ENCODE results near the gene XRCC4.
A peak's percentile ranks its signal among the peaks of the same experiment; 100 is the strongest.
"Not testable (repeated sequence)": the region's sequence is repeated elsewhere in the genome, so short reads cannot be mapped to it uniquely, and the experiment has no call there.

XRCC4 gene

GRCh38 chr5:83197326-83197967, 120.1 kb downstream of the XRCC4 start:
- no peak for DNase-seq

DNA sequence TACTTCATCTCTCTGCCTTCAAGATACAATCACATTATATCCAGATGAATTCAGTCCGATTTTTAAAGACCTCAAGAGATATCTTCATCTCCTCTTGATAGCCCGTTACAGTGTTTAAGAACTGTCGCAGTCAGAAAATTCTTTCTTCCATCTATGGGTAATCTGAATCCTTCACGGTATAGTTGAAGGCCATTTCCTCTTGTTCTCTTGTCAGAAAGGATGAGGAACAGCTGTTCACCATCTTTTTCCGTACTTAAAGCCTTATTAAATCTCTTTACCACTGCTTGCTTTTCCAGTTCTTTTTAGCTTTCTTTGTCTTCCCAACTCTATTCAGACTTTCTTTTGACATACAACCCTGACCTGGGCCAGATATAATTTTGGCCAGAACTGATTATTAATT, 121.8 kb downstream of the XRCC4 start:
- DNase-seq, result no peak

DNA sequence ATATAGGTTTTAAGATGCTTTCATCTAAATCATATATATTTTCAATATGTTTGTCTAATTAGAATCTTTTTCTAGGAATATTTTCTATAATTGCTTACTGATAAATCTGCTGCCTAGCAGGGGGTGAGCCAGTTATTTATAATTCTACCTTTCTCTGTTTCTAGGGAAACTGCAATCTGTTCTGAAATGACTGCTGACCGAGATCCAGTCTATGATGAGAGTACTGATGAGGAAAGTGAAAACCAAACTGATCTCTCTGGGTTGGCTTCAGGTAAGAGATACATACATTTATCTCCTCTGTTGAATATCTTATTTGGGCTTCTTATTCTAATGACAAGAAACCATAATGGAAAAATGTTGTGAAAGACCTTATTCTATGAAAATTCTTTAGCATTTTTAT, 127.3 kb downstream of the XRCC4 start:
- no peak for DNase-seq

DNA sequence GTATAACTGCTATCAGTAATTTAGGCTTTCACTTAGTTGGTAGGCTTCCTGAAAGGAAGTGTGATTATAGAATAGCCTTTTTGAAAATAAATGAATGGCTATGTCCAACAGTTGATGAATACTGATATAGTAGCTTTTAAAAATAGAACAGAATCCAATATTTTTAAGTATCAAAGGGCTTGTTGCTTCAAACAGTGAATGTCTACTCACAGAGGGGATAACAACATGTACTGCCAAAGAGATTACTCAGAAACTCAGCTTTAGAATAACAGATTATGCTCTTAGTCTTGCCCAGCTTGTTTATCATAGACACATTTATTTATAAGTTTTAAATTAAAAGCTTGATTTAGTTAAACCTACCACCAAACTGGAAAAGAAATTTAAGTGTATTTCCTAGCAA, 132.6 kb downstream of the XRCC4 start:
- DNase-seq, result no peak

GRCh38 chr5:83219077-83219476, 141.7 kb downstream of the XRCC4 start:
- DNase-seq, result no peak

- no peak for DNase-seq
Measured at GRCh38 chr5:83219495-83219894, 142.1 kb downstream of the XRCC4 start.

GRCh38 chr5:83220331-83220730, 143.0 kb downstream of the XRCC4 start:
- no peak for DNase-seq

DNA sequence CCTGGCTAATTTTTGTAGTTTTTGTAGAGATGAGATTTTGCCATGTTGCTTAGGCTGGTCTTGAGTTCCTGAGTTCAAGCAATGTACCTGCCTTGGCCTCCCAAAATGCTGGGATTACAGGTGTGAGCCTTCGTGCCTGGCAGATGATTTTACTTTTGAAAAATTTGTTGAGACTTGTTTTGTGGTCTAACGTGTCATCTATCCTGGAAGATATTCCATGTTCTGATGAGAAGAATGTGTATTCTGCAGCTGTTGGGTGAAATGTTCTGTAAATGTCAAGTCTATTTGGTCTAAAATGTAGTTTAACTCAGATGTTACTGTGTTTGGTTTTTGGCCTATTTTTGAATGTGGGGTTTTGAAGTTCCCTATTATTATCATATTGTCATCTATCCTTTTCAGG, 145.6 kb downstream of the XRCC4 start:
- DNase-seq, result no peak

- no peak for DNase-seq
Measured at GRCh38 chr5:83227611-83228010, 150.3 kb downstream of the XRCC4 start.

DNA sequence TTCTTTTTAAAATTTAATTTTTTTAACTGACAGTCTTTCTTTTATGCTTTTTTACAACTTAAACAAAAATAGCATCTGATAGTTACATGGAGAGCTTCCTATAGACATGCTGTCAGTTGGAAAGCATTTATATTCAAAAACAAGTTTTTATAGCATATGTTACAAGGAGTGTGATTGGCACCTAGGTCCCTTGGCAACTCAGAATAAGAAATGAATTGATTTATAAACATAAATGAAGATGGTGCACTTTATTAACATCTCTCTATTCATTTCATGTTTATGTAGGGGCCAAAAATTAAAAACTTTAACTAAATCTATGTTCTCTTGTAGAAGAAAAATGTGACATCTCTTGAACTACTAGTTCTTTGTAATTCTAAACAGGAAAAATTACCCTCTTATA, 153.2 kb downstream of the XRCC4 start:
- DNase-seq, result no peak

DNA sequence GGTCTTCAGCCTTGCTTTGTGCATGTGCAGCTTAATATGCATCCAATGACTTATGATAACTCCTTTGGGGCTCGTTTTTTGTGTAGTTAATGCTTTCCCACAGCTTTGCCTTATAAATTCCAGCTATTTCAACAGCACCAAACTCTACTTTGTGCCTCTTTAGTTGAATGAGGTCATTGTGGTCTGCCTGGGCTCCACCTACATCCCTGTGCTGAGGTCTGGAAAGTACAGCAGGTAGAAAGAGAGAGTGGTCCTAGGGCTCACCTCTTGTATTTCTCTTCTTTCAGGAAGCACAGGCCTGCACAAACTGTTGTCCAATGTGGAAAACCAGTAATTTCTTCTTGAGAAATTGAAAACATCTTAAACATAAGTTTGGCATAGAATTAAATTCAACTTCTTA, 167.2 kb downstream of the XRCC4 start:
- no peak for DNase-seq

- DNase-seq, result no peak
Measured at GRCh38 chr5:83245037-83245436, 167.7 kb downstream of the XRCC4 start.

DNA sequence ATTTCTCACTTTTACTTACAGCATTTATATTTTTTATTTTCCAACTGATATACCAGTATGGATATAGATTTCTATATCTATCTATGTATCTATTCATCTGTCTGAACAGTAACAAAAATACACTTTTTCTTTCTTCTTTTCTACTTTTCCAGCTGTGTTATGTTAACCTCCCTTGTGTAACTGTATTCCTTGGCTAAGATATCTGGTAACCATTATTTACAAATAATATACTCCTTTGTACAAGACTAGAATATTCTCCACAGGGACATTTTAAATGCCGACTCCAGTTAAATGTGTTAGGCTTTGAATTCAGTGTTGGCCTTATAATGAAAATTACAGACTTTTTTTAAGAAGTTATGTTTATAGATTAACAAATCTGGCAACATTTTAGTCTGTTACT, 168.7 kb downstream of the XRCC4 start:
- DNase-seq, result no peak

DNA sequence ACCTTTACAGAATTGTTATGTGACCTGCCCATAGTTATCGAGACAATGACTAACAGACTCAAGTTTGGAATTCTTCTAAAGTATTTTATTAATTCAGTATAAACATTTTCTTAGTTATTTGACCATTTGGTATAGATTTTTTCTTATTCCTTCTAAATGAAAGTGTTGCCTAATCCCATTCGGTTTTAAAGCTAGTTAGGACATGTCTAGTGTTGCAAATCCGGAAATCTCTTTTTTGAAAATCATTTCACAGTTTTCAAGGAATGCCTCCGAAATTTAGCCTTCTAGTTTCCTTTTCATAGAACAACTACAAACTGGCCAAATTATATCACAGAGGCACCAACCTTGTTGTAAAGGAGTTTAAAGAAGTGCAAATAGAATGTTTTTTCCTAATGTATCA, 171.8 kb downstream of the XRCC4 start:
- no peak for DNase-seq

DNA sequence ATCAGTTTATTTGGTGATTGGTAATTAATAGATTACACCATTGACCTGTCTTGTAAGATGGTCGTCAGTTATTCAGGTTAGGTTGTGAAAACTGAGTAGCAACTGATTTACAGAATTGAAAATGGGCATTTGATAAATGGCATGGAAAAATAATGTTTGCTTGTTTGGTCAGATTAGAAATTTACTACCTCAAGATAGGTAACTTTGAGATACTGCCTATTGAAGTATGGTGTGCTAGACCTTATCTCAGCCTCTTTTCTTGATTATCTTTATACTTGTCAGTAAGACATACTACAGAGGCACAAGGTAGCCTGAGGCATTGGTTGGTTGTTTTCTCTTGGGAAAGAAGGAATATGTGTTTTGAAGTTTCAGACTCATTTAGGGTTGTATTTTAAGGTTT, 174.5 kb downstream of the XRCC4 start:
- DNase-seq, result no peak

DNA sequence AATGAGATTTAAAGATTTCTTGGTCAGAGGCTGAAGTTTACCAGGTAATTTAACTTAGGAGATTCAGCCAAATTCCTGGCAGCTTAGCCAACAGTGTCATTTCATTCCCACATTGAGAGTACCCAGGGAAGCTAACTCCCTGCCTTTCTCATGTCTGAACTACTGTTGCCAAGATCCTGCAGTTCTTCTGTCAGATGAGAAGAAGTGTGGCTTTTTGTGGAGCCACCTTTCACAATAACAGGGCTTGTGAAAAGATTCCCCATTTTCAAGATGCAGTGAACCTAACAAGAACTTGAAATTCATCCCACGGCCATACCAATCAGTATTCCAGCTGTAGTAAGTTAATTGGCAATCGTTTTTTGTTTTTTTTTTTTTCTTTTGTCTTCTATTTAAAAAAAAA, 176.4 kb downstream of the XRCC4 start:
- DNase-seq, result no peak

GRCh38 chr5:83255268-83255667, 177.9 kb downstream of the XRCC4 start:
- DNase-seq, result no peak

DNA sequence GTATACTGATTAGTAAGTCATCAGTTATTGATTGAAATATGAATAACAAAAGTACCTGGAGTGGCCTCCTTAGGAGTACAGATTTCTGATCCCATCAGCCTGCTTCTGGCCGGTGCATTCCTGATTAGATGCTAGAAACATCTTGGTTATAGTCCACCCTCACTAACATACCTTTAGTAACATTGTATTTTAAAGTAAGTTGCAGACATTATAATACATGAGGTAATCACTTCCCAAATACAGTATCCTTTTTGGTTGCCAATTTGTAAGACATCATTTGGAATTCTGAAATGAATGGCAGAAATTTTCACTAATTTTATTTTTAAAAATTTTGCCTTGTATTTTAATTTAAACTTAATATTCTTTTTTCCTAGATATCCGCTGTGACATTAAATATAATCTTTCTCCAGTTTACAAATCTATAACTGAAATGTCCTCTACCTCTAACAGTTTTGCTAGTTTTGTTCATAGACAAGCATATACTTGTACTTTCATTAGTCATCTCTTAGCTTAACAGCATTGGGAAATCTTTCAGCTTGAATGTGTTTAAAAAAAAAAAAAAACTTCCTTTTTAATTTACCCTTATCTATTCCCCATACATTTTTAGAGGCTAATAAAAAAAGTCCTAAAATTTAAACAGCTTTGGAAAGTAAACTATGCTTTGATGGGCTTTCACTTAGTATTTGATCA, 178.9 kb downstream of the XRCC4 start:
- DNase-seq, result peak; percentile 17

- not testable (repeated sequence) for DNase-seq
Measured at GRCh38 chr5:83257684-83258083, 180.3 kb downstream of the XRCC4 start.

DNA sequence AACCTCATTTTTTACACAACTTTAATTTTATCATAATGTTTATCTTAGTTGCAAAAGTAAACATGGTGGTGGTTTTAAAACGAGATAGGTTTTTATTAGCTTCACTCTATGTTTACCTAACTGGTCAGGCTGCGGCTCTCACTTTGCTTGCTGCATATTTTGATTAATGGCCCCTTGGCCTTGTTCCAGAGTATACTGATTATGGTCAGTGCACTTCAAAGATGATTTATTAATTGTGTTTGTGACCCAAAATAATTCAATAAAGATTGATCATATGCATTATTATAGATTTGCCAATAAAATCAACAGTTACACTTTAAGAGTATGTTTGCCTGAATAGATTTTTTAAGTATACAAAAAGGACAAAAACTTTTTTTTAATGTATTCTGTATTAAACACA, 188.0 kb downstream of the XRCC4 start:
- DNase-seq, result no peak

DNA sequence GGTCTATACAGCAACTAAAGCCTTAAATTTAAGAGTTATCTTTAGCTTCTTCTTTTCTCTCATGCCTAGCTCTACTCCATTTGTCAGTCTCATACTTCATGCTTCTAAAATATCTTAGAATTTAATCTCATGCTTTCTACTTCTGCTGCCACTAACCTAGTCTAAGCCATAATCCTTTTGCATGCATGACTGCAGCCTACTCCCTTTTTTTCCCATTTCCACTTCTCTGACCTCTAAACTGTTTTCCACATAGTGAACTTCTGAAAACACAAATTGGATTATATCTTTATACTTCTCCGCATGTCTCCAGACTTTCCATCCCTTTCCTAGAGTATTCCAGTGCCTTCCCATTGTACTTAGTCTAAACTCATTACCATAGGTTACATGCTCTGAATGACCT, 193.0 kb downstream of the XRCC4 start:
- no peak for DNase-seq

DNA sequence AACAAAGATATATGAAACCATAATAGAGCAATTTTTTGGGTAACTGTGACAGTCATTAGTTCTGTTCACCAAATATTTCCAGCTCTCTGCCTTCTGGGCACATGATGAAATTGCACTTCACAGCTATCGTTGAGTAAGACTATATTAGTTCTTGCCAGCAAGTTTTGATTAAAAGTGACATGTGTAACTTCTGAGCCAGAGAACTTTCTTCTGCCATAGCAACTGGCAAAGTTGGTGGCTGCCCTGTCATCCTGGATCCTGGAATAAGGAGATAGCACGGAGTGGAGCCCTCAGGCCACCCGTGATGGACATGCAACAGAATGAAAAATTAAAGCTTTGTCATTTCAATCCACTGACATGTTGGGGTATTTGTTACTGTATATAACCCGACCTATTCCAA, 199.8 kb downstream of the XRCC4 start:
- DNase-seq, result no peak

DNA sequence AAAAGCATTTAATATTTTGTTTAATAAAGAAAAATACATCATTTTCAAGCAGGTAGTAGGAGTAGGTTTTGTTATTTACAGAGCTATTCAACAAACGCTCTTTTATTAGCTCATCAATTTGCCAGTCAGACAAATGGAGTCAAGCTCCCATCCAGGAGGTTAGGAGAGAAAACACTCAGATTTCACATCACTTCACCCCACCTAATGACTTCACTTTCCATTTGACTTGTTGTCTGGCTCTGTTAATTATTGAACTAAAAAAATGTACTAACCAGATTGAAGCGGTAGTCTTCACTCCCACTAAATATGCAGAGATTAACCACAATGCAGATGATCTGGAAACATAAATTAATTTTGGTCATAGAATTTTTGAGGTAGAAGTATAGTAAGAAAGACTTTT, 200.6 kb downstream of the XRCC4 start:
- no peak for DNase-seq

DNA sequence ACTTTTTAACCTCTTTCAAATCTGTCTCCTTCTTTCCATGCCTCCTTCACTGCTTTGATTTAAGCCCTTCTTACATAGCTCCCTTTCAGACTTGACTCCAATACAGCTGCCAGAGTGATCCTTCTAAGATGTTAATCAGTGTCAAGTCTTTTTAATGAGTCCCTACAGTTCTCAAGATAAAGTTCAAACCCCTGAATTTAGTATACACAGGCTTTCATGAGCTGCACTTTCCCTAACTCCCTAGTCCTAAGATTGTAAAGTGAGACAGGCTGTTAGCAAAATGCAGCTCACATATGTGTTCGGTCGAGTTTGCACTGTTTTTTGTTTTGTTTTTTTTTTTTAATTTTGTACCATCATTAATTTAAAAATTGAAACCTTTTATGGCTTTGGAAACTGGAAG, 203.8 kb downstream of the XRCC4 start:
- DNase-seq, result no peak

DNA sequence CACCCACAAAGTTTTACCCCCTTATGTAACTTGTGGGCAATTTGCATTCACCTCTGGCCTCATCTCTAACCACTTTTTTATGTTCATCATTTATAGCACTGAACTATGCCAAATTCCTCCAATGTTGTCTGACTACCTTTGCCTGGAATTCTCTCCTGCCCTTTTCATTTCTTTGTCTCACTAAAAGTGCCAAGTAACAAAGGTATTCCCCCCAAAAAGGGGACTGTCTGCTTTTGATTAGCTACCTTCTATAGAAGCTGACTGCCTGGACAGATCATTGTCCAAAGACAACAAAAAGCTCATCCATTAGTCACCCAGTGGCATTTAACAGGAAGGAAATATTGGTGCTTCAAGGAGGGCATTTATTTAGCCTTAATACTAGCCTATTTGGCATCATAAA, 204.3 kb downstream of the XRCC4 start:
- no peak for DNase-seq
